Measurements from ENCODE around the gene SLC12A6. TPM values are rescaled to one million over a fixed set of nuclear protein-coding genes. Genes with fewer than 3 reads are reported as not detected.

Gene SLC12A6
- total RNA-seq, 1 donor, result 40.9 TPM

GRCh38 chr15:34367101-34368081 lies 29.8 kb upstream of the SLC12A6 start, which contains the start of gene LPCAT4:
TSS of gene LPCAT4 (minus strand) at chr15:34367196. CDS start at chr15:34367100, 96 bp downstream.
- no peaks in the 10 kb centered on the region for H3K27me3 ChIP-seq (ENCODE audit: insufficient read depth, low read length)
- peak within 1 kb of the TSS; percentile 60 for H3K27ac ChIP-seq (ENCODE audit: low read depth, low read length)
- peak within 1 kb of the TSS; percentile 97 for H3K4me3 ChIP-seq (ENCODE audit: insufficient read depth, low read length)
- peaks cover 19% of the 10 kb centered on the region for H3K4me1 ChIP-seq (ENCODE audit: insufficient read depth, low read length)
- peak; percentile 81 for TF ChIP-seq CTCF (IDR thresholded peaks at IDR 0.05; ENCODE audit: extremely low read depth, low read depth, low read length)
- peaks cover 7% of the 10 kb centered on the region for H4K20me1 ChIP-seq (ENCODE audit: insufficient read depth, low read length)
- H3K9me3 ChIP-seq (ENCODE audit: low read depth, low read length), result no peaks in the 10 kb centered on the region
- peak within 1 kb of the TSS; percentile 99 for H2AFZ ChIP-seq (ENCODE audit: low read length)
- DNase-seq (ENCODE audit: insufficient read length, low spot score, missing footprints), result peak; percentile 100
- peaks cover 11% of the 10 kb centered on the region for H3K36me3 ChIP-seq (ENCODE audit: insufficient read depth, low read length)
- peak within 1 kb of the TSS; percentile 98 for H3K4me2 ChIP-seq (ENCODE audit: insufficient read depth, low read length)
- H3K79me2 ChIP-seq (ENCODE audit: insufficient read depth, low read length), result peaks cover 25% of the 10 kb centered on the region

DNA sequence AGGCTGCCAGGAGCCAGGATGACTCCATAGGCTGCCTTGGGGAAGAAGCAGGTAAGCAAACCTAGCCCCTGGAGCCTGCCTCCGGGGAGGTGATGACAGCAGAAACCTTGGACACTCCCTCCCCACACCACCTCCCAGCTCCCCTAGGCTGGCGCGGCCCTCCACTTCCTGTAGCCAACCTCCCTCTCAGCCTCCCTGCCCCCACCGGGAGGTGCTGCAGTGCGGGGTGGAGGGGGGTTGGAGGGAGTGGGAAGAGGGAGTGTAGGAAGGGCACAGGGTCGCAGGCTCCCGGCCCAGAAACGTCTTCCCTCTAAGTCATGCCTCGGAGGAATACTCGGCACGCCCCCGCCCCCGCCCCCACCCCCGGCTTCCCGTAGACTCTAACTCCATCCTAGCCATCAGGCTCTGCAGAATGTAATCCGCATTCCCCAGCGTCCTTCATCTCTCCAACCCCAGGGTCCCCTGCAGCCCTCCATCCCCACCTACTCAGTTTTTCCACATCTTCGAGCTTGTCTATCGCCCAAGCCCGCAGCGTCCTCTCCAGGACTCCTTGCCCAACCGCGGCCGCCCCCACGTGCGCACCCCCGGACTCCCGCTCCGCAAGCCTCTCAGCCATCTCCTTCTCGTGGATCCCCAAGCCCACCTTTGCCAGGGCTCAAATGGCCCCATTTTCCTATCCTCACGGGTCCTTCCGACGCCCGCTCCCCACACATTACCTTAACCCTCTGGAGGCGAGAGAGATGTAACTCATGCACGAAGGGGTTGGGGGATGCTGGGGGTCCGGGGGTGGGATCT lies 28.9 kb upstream of the SLC12A6 start:
- Histone ChIP-seq H3K27me3 (ENCODE audit: insufficient read depth, low read length) (no peaks in the 10 kb centered on the region), H3K27ac (ENCODE audit: low read depth, low read length) (no peak overlapping the region), H3K4me2 (ENCODE audit: insufficient read depth, low read length) (peak overlapping the region; percentile 98), H3K9me3 (ENCODE audit: low read depth, low read length) (no peaks in the 10 kb centered on the region), H3K79me2 (ENCODE audit: insufficient read depth, low read length) (peaks cover 25% of the 10 kb centered on the region), H3K4me1 (ENCODE audit: insufficient read depth, low read length) (peaks cover 19% of the 10 kb centered on the region), H3K4me3 (ENCODE audit: insufficient read depth, low read length) (peak overlapping the region; percentile 97), H4K20me1 (ENCODE audit: insufficient read depth, low read length) (peaks cover 7% of the 10 kb centered on the region), H3K36me3 (ENCODE audit: insufficient read depth, low read length) (peaks cover 13% of the 10 kb centered on the region), H2AFZ (ENCODE audit: low read length) (peak overlapping the region; percentile 85)
- peak; percentile 90 for DNase-seq (ENCODE audit: insufficient read length, low spot score, missing footprints)
- no peak for TF ChIP-seq CTCF (IDR thresholded peaks at IDR 0.05; ENCODE audit: extremely low read depth, low read depth, low read length)

- Histone ChIP-seq H3K4me2 (ENCODE audit: insufficient read depth, low read length) (peak overlapping the region; percentile 98), H3K79me2 (ENCODE audit: insufficient read depth, low read length) (peaks cover 25% of the 10 kb centered on the region), H4K20me1 (ENCODE audit: insufficient read depth, low read length) (peaks cover 7% of the 10 kb centered on the region), H2AFZ (ENCODE audit: low read length) (peak overlapping the region; percentile 85), H3K27ac (ENCODE audit: low read depth, low read length) (no peak overlapping the region), H3K9me3 (ENCODE audit: low read depth, low read length) (no peaks in the 10 kb centered on the region), H3K27me3 (ENCODE audit: insufficient read depth, low read length) (no peaks in the 10 kb centered on the region), H3K4me3 (ENCODE audit: insufficient read depth, low read length) (peak overlapping the region; percentile 97), H3K4me1 (ENCODE audit: insufficient read depth, low read length) (peaks cover 19% of the 10 kb centered on the region), H3K36me3 (ENCODE audit: insufficient read depth, low read length) (peaks cover 18% of the 10 kb centered on the region)
- TF ChIP-seq CTCF (IDR thresholded peaks at IDR 0.05; ENCODE audit: extremely low read depth, low read depth, low read length), result no peak
- DNase-seq (ENCODE audit: insufficient read length, low spot score, missing footprints), result no peak
Observed at GRCh38 chr15:34365836-34366235, 28.3 kb upstream of the SLC12A6 start.

Measured in osteoblast (primary cell).